ENCODE data around the gene ZRANB1.

ZRANB1 gene

DNA sequence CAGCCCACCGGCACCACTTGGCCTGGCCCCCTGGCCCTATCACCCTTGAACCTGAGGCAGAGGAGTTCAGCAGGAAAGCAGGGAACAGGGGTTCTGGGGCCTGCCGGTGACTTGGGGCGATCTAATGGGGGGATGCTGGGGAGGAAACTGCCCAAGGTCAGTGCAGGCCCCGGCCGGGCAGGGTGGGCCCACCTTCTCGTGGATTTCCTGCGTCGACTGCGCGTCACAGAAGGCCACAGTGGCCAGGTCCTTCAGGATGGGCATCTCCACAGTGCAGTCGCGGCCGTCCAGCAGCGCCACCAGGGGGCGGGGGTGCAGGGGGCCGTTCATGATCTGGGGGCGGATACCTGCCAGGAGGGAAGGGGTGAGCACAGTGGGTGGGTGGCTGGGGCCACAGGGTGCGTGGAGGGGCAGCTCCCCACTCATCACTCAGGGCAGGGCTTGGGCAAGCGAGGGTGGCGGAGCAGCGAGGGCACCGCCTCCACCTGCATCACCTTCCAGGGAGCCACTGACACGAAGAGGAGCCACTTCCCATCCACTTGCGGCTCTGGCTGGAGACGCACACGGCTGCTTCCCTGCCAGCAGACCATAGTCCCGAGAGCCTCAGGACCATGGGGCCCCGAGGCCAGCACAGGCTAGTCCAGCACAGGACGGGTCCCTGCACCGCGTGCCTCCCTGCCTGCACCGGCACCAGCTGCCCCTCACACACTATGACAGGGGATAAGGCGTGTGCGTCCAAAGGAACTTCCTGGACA is 61.4 kb downstream of the ZRANB1 start:
- no peaks in the 10 kb centered on the region for H3K36me3 ChIP-seq (ENCODE audit: low read length)
- no peaks in the 10 kb centered on the region for H4K20me1 ChIP-seq (ENCODE audit: low read depth, low read length)
- no peak overlapping the region for H3K9ac ChIP-seq (ENCODE audit: low read length)
- H3K27ac ChIP-seq (ENCODE audit: low read depth, low read length), result no peak overlapping the region
- no peaks in the 10 kb centered on the region for H3K9me2 ChIP-seq (replicated peaks; ENCODE audit: insufficient read depth, low read length)
- no peaks in the 10 kb centered on the region for H3K9me3 ChIP-seq (ENCODE audit: insufficient read depth, low read length)
- TF ChIP-seq, protein P1, sequence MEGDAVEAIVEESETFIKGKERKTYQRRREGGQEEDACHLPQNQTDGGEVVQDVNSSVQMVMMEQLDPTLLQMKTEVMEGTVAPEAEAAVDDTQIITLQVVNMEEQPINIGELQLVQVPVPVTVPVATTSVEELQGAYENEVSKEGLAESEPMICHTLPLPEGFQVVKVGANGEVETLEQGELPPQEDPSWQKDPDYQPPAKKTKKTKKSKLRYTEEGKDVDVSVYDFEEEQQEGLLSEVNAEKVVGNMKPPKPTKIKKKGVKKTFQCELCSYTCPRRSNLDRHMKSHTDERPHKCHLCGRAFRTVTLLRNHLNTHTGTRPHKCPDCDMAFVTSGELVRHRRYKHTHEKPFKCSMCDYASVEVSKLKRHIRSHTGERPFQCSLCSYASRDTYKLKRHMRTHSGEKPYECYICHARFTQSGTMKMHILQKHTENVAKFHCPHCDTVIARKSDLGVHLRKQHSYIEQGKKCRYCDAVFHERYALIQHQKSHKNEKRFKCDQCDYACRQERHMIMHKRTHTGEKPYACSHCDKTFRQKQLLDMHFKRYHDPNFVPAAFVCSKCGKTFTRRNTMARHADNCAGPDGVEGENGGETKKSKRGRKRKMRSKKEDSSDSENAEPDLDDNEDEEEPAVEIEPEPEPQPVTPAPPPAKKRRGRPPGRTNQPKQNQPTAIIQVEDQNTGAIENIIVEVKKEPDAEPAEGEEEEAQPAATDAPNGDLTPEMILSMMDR (IDR thresholded peaks at IDR 0.05; ENCODE audit: insufficient read depth, low read length, poor library complexity, severe bottlenecking), result no peak
- no peak for TF ChIP-seq EZH2phosphoT487 (conservative IDR thresholded peaks at IDR 0.05; ENCODE audit: low read length)
- H2AFZ ChIP-seq (ENCODE audit: low read depth, low read length, severe bottlenecking), result no peak overlapping the region
- H3F3A ChIP-seq (ENCODE audit: insufficient read depth), result no peaks in the 10 kb centered on the region
- no peak overlapping the region for H3K4me2 ChIP-seq (ENCODE audit: low read depth, low read length, poor library complexity, severe bottlenecking)
- no peak overlapping the region for H3K4me3 ChIP-seq (ENCODE audit: insufficient read depth, low read length, poor library complexity, severe bottlenecking)
- no peaks in the 10 kb centered on the region for H3K79me2 ChIP-seq (ENCODE audit: insufficient read depth, low read length)
- H3K27me3 ChIP-seq (ENCODE audit: low read length), result no peaks in the 10 kb centered on the region

DNA sequence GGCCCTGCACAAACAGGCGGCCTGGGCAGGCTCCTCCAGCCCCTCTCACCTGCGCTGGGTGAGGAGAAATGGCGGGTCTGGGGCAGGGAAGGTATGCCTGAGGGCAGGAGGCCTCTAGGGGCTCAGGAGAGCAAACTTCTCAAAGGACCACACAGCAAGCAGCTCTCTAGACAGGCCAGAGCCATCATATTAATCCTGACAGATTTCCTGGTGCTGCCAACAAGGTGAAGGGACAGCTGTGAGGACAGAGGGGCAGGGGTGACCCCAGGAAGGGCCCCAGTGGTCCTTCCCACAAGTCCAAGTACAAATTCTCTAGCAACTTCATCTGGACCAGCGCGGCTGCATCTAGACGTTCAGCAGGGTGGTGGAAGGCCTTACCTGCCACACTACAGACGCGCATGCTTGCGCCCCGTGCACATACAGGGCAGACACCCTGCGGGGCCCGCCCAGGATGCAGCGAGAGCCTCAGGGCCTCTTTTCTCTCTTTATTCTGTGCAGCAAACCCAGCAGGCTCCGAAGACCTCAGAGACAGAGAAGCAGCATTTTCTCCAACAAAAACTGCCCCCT is 62.1 kb downstream of the ZRANB1 start:
- no peak overlapping the region for H3K27ac ChIP-seq (ENCODE audit: low read depth, low read length)
- H3K9ac ChIP-seq (ENCODE audit: low read length), result no peak overlapping the region
- no peaks in the 10 kb centered on the region for H3K9me3 ChIP-seq (ENCODE audit: insufficient read depth, low read length)
- H3K36me3 ChIP-seq (ENCODE audit: low read length), result no peaks in the 10 kb centered on the region
- H3F3A ChIP-seq (ENCODE audit: insufficient read depth), result no peaks in the 10 kb centered on the region
- H3K4me2 ChIP-seq (ENCODE audit: low read depth, low read length, poor library complexity, severe bottlenecking), result no peak overlapping the region
- no peaks in the 10 kb centered on the region for H3K27me3 ChIP-seq (ENCODE audit: low read length)
- H3K9me2 ChIP-seq (replicated peaks; ENCODE audit: insufficient read depth, low read length), result no peaks in the 10 kb centered on the region
- H4K20me1 ChIP-seq (ENCODE audit: low read depth, low read length), result no peaks in the 10 kb centered on the region
- TF ChIP-seq, protein P1 (IDR thresholded peaks at IDR 0.05; ENCODE audit: insufficient read depth, low read length, poor library complexity, severe bottlenecking), result no peak
- no peak for TF ChIP-seq EZH2phosphoT487 (conservative IDR thresholded peaks at IDR 0.05; ENCODE audit: low read length)
- no peak overlapping the region for H3K4me3 ChIP-seq (ENCODE audit: insufficient read depth, low read length, poor library complexity, severe bottlenecking)
- H3K79me2 ChIP-seq (ENCODE audit: insufficient read depth, low read length), result no peaks in the 10 kb centered on the region
- no peak overlapping the region for H2AFZ ChIP-seq (ENCODE audit: low read depth, low read length, severe bottlenecking)

DNA sequence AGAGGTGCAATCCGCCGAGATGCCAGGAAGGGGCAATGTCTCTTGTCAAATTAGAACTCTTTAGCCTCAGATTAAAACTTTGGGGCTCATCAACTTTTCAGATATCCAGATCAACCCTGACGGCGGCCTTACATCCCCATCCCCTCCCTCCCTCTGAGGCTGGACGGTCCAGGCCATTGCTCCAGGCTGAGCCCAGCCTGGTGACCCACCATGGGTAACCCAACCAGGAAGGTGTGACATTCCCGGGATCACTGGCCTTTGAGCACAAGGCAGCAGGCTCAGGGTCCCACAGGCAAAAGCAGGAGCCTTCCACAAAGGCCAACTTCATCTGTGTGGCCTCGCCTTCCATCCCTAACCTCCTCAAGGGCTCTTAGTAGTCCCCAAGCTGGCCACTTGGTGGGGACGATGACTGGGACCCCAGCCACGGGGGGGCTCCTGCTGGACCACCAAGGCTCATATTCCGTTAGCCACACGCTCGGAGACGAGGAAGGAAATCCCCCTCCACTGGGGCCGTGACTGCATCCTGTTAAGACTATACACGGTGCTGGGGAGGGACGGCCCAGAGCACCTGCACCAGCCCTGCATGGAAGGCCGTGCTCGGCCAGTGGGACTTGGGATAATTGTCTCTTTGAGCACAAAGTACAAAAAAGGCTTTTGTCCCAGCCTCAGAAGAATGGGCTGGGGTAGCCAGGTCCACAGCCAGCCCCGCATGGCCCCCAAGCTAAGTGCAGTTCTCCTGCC is 62.8 kb downstream of the ZRANB1 start:
- no peaks in the 10 kb centered on the region for H4K20me1 ChIP-seq (ENCODE audit: low read depth, low read length)
- no peaks in the 10 kb centered on the region for H3F3A ChIP-seq (ENCODE audit: insufficient read depth)
- no peak overlapping the region for H3K4me2 ChIP-seq (ENCODE audit: low read depth, low read length, poor library complexity, severe bottlenecking)
- H2AFZ ChIP-seq (ENCODE audit: low read depth, low read length, severe bottlenecking), result no peak overlapping the region
- H3K4me3 ChIP-seq (ENCODE audit: insufficient read depth, low read length, poor library complexity, severe bottlenecking), result no peak overlapping the region
- no peaks in the 10 kb centered on the region for H3K27me3 ChIP-seq (ENCODE audit: low read length)
- no peaks in the 10 kb centered on the region for H3K9me2 ChIP-seq (replicated peaks; ENCODE audit: insufficient read depth, low read length)
- no peaks in the 10 kb centered on the region for H3K36me3 ChIP-seq (ENCODE audit: low read length)
- H3K9me3 ChIP-seq (ENCODE audit: insufficient read depth, low read length), result no peaks in the 10 kb centered on the region
- TF ChIP-seq EZH2phosphoT487 (conservative IDR thresholded peaks at IDR 0.05; ENCODE audit: low read length), result no peak
- TF ChIP-seq, protein P1 (IDR thresholded peaks at IDR 0.05; ENCODE audit: insufficient read depth, low read length, poor library complexity, severe bottlenecking), result no peak
- no peak overlapping the region for H3K9ac ChIP-seq (ENCODE audit: low read length)
- no peak overlapping the region for H3K27ac ChIP-seq (ENCODE audit: low read depth, low read length)
- no peaks in the 10 kb centered on the region for H3K79me2 ChIP-seq (ENCODE audit: insufficient read depth, low read length)

Measured in SU-DHL-6 (cell line).